GM12864 (cell line): ENCODE measurements around the gene CPNE5.
A peak's percentile ranks its signal among the peaks of the same experiment; 100 is the strongest.

Source experiments
- DNase-seq: peaks from one replicate; pipeline ENCODE4 v3.0.0-alpha.2; 2011; ENCODE audit warnings: low read depth
- H3K4me3 ChIP-seq: 2 replicates; pipeline ENCODE4 v1.5.1; 2011; ENCODE audit warnings: mild to moderate bottlenecking, low read depth, low read length, control low read depth
- CTCF ChIP-seq: IDR thresholded peaks from 2 replicates; pipeline ENCODE4 v1.5.1; 2011; ENCODE audit warnings: low read depth, mild to moderate bottlenecking, moderate library complexity, low read length, control low read depth, inconsistent platforms; ENCODE audit errors: missing control alignments

Gene CPNE5

DNA sequence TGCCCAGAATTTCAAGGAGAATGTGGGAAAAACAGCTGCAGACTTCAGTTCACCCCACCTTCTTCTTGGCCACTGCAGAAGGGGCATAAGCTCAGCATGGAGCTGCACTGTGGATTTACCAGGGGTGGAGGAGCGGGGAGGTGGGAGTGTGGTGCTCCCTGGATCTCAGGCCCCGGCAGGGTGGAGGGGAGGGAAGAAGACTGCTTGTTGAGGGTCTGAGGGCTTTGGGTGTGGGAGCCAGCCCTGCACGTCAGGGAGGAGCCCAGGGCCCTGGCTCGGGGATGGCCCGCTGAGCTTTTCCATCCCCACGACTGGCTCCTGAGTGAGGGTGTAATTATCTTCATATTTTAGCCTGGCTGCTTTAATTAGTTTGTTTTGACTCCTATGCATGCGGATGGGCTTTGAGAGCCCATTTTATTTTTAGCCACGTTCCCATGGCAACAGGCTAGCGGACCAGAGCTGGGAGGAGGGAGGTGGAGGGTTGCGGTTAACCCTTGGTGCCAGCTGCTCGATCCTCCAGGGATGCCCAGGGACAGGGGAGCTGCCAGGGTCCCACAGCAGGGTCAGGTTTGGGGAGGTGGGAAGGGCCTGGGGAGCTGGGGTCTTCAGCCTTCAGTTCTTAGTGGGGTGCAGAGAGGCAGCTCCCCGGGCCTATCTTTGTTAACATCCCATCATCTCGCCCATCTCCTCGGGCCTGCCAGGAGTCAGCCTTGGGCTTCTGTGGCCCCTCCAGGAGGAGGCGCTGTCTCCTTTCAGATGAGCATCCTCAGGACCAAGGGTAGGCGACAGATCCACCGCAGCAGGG lies 73.4 kb downstream of the CPNE5 start:
- TF ChIP-seq CTCF: peak; percentile 95
- no peak overlapping the region for H3K4me3 ChIP-seq
- peak; percentile 49 for DNase-seq

- no peak for DNase-seq
- no peak for TF ChIP-seq CTCF
- no peak overlapping the region for H3K4me3 ChIP-seq
Measured at GRCh38 chr6:36765190-36765589, 74.1 kb downstream of the CPNE5 start.

DNA sequence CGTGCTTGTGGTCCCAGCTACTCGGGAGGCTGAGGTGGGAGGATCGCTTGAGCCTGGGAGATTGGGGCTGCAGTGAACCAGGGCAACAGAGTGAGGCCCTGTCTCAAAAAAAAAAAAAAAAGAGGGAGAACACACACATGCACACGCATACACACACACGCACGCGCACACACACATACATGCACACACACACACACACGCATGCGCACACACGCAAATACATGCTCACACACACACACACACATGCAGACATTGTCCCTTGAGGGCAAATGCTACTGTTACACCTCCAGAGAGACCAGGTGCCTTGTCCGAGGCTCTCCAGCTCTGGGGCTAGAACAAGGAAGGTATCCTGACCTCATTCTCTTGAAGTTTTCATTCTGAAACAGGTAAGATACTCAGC lies 77.1 kb downstream of the CPNE5 start:
- no peak for DNase-seq
- TF ChIP-seq CTCF: no peak
- no peak overlapping the region for H3K4me3 ChIP-seq

DNA sequence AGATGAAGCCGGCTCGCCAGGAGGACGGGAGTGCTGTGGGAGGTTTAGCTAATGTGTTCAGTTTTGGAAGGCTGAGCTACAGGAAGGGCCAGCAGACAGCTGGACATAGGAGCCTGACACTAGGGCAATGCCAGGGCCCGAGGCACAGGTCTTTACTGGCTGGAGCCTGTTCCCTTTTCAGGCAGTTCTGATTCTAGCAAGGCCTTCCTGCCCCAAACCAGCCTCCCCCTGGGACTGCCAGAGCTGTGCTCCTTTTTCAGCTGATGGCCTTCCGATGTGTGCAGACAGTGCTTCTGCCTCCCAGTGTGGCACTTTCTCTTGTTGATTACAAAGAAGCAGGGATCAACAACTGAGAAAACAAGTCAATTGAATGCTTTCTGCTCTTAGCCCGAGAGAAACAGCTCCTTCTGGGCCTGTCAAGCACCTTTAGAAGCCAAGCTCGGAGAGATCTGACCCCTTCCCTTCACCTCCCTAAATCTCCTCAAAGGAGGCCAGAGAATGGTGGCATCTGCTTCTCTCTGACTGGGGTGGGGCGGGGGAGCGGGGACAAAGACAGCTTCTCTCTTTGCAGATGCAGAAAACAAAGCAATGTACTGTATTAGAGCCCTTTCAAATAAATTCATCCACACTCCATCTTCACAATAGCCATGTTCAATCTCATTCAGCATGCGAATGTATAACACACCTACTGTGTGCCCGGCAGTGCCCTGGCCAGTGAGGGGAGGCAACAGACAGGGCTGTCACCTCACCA lies 78.4 kb downstream of the CPNE5 start:
- no peak for TF ChIP-seq CTCF
- H3K4me3 ChIP-seq: no peak overlapping the region
- no peak for DNase-seq

DNA sequence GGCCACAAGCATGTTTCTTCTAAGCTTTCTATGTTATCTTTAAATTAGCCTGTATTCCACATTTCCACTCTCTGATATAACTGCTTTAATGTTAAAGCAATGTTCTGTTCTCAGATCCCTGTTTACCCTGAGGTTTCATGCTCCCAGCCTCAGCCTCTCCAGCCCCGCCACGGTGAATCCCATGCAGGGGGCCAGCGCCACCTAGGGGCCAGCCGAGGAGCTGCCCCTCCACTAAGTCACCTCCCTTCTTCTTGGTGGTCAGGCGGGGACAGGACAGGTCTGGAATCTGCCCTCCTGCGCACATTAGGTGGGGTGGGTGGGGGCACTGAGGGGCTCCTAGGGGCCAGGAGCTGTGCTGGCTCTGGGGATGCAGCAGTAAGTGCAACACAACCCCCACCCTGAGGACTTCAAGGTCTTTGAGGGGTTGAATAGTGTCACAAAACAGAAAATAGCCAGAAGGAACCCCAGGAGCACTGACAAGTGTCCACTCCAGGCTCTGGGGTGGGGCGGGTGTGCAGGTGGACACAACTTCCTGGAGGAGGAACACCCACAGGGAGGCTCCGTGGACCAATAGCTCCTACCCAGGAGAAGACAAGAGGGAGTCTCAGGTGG lies 80.0 kb downstream of the CPNE5 start:
- no peak overlapping the region for H3K4me3 ChIP-seq
- peak; percentile 96 for TF ChIP-seq CTCF
- DNase-seq: no peak

GRCh38 chr6:36758516-36759147 lies 80.6 kb downstream of the CPNE5 start:
- no peak for TF ChIP-seq CTCF
- H3K4me3 ChIP-seq: no peak overlapping the region
- no peak for DNase-seq
